ENCODE results near the gene BMAL1.
"Not testable (repeated sequence)": the region's sequence is repeated elsewhere in the genome, so short reads cannot be mapped to it uniquely, and the experiment has no call there.

BMAL1 gene

GRCh38 chr11:13378316-13378715 is 100.7 kb downstream of the BMAL1 start:
- DNase-seq (ENCODE audit: low read depth in 2 of 2), result no peak

- DNase-seq (ENCODE audit: low read depth in 2 of 2), result no peak
Measured at GRCh38 chr11:13380731-13381130, 103.1 kb downstream of the BMAL1 start.

DNA sequence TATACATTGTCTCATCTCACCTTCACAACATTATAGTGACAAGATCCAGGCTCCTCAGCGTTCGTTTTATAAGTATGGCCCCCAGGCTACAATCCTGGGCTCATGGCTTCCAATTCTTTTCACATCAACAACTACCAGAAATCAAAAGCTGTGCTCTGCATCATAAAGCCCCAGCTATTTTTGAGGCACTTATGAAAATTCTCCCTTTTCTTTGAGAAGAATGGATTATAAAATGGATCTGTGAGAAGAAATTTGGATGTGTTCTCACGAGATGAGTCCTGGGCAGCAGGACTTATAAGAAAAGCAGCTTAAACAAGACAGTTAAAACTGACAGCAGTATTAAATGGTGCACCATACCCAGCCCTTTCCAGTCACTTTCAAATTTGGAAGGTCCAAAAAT is 105.2 kb downstream of the BMAL1 start:
- DNase-seq (ENCODE audit: low read depth in 2 of 2), result no peak

GRCh38 chr11:13384908-13385640 is 107.5 kb downstream of the BMAL1 start:
- no peak for DNase-seq (ENCODE audit: low read depth in 2 of 2)

DNA sequence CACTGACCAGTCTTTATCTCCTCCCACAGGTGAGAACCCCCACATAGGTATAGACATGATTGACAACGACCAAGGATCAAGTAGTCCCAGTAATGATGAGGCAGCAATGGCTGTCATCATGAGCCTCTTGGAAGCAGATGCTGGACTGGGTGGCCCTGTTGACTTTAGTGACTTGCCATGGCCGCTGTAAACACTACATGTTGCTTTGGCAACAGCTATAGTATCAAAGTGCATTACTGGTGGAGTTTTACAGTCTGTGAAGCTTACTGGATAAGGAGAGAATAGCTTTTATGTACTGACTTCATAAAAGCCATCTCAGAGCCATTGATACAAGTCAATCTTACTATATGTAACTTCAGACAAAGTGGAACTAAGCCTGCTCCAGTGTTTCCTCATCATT is 109.0 kb downstream of the BMAL1 start:
- no peak for DNase-seq (ENCODE audit: low read depth in 2 of 2)

- no peak for DNase-seq (ENCODE audit: low read depth in 2 of 2)
Measured at GRCh38 chr11:13388741-13389140, 111.2 kb downstream of the BMAL1 start.

GRCh38 chr11:13391217-13391616 is 113.6 kb downstream of the BMAL1 start:
- no peak for DNase-seq (ENCODE audit: low read depth in 2 of 2)

DNA sequence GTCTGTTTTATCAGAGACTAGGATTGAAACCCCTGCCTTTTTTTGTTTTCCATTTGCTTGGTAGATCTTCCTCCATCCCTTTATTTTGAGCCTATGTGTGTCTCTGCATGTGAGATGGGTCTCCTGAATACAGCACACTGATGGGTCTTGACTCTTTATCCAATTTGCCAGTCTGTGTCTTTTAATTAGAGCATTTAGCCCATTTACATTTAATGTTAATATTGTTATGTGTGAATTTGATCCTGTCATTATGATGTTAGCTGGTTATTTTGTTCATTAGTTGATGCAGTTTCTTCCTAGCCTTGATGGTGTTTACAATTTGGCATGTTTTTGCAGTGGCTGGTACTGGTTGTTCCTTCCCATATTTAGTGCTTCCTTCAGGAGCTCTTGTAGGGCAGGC is 120.7 kb downstream of the BMAL1 start:
- not testable (repeated sequence) for DNase-seq (ENCODE audit: low read depth in 2 of 2)

GRCh38 chr11:13405220-13405619 is 127.6 kb downstream of the BMAL1 start:
- no peak for DNase-seq (ENCODE audit: low read depth in 2 of 2)

- no peak for DNase-seq (ENCODE audit: low read depth in 2 of 2)
Measured at GRCh38 chr11:13415201-13415600, 137.6 kb downstream of the BMAL1 start.

- DNase-seq (ENCODE audit: low read depth in 2 of 2), result no peak
Measured at GRCh38 chr11:13421561-13421960, 144.0 kb downstream of the BMAL1 start.

DNA sequence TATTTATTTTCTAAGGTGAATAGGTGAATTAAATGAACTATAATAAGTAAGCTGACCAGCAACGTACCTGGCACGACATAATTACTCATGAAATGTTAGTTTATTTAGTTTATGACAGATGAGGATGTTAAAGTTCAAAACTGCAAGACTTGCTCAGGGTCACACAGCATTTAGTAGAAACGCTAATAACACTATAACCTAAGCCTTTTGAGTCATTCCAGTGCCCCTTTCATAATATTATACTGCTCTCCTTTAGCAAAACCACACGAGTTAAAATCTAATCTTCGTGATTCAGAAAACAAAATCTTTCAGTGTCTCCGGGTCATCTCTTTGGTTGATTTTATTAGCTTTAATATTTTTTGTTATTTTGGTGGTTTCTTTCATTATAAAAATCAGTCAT is 145.8 kb downstream of the BMAL1 start:
- DNase-seq (ENCODE audit: low read depth in 2 of 2), result no peak

GRCh38 chr11:13427440-13427839 is 149.8 kb downstream of the BMAL1 start:
- DNase-seq (ENCODE audit: low read depth in 2 of 2), result no peak

DNA sequence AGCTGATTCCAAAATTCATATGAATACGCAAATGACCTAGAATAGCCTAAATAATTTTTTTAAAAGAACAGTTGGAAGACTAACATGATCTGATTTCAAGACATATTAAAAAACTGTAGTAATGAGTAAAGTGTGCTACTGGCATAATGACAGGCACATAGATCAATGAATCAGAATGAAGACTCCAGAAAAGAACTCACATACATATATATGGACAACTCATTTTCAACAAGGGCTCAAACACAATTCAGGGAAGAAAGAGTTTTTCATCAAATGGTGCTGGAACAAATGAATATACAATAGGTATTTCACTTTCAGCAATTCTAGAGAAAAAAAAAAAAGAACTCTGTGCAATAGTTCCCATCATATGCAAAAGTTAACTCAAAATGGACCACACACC is 151.7 kb downstream of the BMAL1 start:
- DNase-seq (ENCODE audit: low read depth in 2 of 2), result no peak

- no peak for DNase-seq (ENCODE audit: low read depth in 2 of 2)
Measured at GRCh38 chr11:13429836-13430235, 152.2 kb downstream of the BMAL1 start.

DNA sequence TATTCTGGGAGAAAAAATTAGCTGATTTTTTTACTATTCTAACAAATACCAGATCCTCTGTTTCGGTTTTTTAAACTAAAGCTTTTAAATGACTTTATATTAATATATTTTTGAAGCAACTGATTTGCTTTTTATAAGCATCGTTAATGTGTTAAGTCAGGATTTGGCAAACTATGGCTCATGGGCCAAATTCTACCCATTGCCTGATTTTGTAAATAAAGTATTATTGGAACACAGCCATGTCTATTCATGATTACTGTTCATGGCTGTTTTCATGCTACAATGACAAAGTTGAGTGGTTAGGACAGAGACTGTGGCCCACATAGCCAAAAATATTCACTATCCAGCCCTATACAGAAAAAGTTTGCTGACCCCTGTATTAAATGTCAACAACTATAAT is 155.8 kb downstream of the BMAL1 start:
- DNase-seq (ENCODE audit: low read depth in 2 of 2), result no peak

DNA sequence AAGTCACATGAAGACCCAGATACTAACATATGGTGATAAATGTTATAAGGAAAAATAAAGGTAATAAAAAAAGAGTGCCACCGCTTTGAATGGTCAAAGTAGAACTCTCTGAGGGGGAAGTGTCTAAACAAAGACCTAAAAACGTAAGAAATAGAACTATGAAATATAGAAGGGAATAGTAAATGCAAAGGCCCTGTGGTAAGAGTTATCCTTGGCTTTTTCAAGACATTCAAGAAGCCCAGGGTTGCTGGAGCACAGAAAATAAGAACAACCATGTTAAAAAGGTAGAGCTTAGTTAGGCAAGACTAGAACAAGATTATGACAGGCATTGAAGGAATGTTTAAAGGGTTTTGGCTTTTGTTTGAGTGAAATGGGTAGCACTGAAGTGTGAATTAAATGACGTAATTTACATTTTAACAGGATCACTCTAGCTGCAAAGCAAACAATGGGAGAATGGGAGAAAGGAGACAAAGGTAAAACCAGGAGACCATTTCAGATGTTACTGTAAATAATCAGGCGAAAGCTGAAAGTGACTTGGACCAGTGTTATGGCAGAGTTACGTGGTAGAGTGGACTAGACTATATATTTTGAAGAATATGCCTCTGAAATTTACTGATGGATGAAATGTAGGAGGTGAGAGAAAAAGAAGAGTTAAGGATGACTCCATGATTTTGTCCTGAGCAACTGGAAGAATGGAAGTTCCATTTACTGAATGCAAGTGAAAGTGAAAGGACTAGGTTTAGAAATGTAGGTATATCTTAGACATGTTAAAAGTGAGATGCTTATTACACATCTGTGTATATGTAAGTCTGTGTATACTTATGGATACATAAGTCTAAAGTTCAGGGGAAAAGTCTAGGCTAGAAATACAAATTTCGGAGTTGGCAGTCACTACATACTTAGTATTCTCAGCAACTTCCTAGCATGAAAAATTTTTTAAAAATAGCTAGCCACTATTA is 156.9 kb downstream of the BMAL1 start:
- DNase-seq (ENCODE audit: low read depth in 2 of 2), result no peak

GRCh38 chr11:13436836-13437235 is 159.2 kb downstream of the BMAL1 start:
- not testable (repeated sequence) for DNase-seq (ENCODE audit: low read depth in 2 of 2)

Measured in stimulated activated CD8-positive, alpha-beta memory T cell treated with anti-CD3 and anti-CD28 coated beads, Interleukin-2, amount 100 ng/mL, for 48 hours (primary cell).